Activated CD4-positive, alpha-beta T cell treated with anti-CD3 and anti-CD28 coated beads, Interleukin-10, Interleukin-2, amounts not matched to agents 100 ng/mL and 50 ng/mL, durations not matched to agents 16 hours and 8 hours (primary cell): ENCODE data around the gene LRFN2.

Source experiments
- DNase-seq: peaks from one replicate; pipeline ENCODE4 v3.0.0-alpha.2; 2020

Gene LRFN2

DNA sequence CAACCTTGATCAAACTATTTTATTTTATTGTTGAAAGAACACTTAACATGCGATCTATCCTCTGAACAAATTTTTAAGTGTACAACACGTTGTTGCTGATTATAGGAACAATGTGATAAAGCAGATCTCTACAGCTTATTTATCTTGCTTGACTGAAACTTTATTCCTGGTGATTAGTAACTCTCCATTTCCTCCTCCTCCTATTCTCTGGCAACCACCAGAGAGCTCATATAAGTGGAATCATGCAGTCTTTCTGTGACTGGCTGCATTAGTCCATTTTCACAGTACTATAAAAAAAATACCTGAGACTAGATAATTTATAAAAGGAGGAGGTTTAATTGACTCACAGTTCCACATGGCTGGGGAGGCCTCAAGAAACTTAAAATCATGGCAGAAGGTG is 218.1 kb downstream of the LRFN2 start:
- DNase-seq = no peak

DNA sequence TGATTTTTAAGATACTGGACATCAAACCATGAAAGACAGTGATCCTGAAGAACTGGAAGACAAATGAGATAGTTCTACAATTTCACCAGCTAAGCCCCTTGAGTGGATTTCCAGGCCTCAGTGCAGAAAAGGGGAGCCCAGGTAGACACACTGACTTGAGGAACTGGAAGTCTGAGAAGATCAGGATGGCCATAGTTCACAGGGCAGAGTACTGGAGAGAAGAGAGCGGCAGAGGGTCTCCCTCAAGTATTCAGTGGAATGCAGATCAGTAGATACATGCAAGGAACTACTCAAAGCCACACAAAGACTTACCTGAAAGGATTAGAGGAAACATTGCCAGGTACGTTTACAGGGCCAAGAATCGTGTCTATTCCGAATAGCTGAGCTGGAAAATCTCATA is 224.3 kb downstream of the LRFN2 start:
- DNase-seq = no peak

DNA sequence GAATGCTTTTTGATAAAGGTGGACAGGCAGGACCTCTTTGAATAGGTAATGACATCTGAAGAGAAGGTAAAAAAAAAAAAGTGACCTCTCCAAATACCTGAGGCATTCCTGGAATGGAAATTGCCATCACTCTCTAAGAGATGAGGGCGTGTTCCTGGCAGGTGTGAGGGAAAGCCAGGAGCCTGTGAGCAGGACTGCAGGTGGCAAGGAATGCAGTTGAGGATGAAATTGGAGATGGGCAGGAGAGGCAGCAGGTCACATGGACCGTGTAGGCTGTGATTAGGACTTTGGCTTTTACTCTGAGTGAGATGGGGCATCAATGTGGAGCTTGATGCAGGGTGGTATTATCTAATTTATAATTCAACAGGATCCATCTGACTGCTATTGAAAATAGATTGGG is 227.4 kb downstream of the LRFN2 start:
- no peak for DNase-seq

DNA sequence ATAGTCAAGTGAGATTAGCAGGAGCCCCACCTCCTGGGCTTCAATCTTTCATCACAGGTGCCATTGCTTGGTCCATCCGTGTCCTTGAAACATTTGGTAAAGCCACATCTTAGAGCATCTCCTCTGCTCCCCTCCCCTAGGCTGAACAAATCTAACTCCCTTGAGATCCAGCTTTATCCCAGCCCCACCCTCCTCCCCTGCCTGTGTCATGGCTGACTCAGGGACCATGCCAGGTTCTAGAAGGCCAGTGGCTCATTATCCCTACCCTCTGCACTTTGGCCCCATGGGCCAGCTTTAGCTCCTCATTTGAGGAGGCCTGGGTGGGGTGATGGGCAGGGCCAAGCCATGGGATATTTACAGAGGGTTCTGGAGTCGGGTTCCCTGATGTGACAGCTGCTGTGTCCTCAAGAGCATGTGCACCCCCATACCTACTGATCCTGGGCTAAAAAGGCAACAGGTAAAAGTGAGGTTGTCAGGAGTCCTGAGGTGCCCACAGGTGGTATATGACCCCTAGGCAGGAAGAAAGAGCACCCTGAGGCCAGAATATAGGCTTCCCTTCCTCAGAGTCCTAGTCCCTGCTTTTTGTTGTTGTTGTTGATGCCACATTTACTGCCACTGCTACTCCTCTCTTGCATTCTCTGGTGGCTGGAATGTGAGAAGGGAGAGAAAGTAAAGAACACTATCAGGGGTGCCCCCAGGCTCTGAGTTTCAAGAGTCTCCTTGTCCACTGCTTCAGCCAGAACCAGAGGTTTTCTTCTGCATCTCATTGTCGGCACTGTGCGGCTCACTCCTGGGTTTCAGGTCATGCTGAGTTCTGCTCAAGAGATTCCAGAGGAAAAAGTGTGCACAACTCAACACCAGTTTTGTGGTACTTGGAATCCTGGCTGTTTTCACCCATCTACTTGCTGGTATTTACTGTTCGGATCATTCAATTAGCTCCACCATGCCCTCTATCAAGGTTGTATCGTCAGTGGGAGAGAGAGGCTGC is 228.4 kb downstream of the LRFN2 start:
- DNase-seq = no peak

DNA sequence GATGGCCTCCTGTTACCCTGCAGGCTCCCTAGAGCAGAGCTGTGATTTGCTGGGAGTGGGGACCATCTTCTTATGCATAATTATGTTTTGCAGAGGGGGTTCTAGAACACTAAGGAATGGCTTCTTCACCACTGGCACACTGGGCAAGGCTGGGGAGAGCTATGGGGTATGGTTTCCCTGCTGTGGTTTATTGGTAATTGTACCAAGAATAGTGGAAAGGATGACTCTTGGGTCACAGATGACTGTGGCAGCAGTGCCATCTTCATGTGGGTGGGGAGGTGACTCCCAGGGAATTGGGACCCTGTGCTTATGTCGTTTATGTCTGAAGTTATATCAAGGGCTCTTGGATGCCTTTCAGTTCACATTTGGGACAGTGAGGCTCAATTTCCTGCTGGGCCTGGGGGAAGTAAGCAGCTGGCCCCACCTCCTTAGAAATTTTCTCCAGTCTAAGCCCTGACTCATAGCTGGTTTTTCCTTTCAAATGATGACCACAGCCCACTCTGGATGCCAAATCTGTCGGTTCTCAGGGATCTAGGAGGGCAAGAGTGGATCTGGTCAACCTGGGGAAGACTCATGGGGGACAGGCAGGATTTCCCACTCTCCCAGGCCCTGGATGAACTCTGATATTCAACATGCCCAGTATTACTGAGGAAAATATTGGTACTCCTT is 230.8 kb downstream of the LRFN2 start:
- DNase-seq = peak; percentile 11

DNA sequence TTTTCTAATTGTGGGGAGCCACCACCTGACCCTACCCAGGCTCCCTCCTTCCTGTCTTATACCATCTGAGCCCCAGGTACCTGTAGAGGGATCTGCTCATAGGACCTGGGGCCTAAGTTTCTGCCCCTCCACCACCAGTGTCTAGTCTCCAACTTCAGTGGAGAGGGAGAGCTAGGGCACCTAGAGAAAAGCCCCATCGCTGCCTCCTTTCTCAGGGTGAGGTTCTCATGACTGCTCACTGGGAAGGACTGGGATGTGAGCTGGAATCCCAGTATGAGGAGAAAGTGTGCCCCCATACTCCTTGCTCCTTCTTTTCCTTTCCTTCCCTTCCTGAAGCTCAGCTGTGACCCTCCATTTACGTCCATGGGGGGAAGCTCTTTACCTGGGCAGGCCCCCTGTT is 231.6 kb downstream of the LRFN2 start:
- no peak for DNase-seq

DNA sequence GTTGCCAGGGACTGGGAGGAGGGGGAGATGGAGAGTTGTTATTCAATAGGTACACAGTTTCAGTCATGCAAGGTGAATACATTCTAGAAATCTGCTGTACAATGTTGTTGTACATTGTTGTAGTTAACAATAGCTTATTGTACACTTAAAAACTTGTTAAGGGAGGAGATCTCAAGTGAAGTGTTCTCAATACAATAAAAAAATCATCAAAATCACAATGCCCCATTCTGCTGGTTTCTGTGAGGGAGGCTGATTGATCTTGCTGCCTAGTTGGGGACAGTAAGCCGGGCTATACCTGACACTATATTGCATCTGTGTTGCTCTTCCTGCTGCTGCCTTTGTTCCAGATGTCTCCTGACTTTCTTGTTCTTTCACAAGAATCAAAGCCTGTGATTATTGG is 232.1 kb downstream of the LRFN2 start:
- no peak for DNase-seq

DNA sequence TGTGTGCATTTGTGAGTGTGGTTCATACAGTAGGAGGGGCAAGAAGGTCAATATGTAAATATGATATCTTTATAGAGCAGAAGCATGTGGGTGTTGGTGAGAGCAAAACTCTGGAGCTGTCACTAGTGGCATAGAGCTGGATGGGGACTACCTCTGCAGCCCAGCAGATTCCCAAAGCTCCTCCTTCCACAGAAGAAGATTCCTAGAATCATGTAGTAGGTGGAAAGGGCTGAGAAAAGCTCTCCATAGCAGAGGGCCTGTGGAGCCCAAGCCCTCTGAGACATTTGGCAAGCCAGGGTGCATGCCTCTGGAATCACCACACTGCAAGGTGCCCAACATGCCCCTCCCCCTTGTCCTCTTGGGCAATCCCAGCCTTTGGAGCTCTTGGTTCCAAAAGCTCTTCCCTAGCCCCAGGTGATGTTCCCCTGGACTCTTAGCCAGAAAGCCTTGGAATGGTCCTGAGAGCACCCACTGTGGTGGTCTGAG is 233.2 kb downstream of the LRFN2 start:
- DNase-seq = no peak

DNA sequence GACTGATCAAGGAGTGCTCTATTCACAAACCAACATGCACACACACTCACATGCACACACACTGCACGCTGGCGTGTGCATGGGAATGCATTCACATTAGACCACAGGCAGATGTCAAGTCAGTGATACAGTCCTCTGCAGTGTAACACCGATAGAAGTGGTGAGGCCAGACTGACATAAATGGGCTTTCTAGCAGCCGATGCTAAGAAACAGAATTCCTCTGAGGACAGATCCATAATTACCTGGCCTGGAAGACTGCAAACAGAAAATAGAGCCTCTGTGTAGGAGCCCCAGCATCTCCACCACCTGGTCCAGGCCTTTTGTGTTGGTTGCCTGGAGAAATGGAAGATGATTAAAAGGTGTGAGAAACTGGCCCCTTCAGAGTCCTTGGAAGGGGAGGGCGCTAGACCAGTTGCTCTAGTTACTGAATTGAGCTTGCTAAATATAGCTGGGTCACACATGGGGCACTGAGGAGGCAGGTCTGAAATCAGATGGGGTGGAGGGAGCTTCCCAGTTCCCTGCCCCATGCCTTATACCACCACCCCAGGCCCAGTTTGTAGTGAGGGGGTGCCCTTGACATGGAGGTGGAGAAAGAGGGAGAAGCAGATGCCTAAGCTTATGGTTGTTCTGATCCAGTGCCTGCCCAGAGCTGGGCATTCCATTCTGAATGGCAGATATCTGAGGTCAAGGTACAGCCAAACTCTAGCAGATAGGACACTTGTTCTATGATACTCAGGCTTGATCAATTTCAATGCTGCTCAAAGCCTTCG is 233.8 kb downstream of the LRFN2 start:
- no peak for DNase-seq

DNA sequence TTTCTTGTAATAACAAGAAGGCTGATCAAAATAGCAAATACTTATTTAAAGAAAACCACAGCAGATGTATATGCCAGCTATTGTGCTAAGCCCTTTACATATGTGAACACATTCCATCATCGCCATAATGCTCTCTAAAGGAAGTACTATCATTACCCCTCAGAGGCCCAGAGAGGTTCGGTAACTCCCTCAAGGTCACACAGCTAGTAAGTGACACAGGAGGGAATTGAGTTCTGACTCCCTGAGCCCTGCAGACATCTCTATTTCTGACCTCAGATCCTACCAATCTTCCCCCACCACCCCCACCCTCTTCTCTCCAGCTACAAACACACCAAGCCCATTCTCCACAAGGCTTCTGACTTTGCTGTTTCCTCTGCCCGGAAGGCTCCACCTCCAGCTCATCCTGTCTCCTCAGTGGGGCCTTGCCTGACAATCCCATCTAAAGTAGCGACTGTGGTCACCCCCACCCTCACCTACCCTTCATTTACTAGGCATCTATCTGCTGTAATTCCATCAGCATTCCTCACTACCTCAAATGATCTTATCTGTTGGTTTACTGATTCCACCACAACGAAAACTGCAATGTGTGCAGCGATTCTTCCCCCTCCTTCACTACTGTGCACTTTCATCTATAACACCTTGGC is 234.5 kb downstream of the LRFN2 start:
- no peak for DNase-seq

DNA sequence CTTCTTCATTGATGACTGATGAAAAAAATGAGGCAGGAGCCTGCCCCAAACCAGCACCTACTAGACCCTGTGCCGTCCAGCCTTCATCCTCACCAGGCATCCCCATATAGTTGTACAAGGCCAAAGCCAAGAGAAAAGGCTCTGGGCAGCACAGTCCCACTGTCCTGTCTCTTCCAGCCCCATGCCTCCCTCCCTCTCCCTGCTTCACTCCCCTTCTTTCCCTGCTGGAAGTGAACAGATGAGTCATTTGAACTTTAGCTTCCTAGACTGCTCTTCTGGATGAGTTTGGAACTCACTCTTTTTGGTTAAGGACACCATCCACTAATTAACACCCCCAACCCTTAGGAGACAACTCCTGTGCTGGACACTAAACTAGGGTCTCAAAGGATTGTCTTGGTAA is 235.2 kb downstream of the LRFN2 start:
- no peak for DNase-seq

DNA sequence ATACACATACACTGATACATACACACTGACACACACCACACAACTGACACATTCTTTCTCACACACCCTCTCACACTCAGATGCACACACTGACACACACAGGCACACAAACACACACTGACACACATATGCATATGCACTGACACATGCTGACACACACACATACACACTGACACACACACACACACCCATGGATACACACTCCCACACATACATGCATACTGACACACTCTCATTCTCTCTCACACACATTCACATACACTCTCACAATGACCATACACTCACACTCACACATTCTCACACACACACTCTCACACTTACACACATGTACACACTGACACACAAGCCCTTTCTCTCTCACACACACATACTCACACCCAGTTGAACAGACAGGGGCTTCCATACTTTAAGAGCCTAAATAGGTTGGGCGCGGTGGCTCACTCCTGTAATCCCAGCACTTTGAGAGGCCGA is 236.4 kb downstream of the LRFN2 start:
- no peak for DNase-seq

DNA sequence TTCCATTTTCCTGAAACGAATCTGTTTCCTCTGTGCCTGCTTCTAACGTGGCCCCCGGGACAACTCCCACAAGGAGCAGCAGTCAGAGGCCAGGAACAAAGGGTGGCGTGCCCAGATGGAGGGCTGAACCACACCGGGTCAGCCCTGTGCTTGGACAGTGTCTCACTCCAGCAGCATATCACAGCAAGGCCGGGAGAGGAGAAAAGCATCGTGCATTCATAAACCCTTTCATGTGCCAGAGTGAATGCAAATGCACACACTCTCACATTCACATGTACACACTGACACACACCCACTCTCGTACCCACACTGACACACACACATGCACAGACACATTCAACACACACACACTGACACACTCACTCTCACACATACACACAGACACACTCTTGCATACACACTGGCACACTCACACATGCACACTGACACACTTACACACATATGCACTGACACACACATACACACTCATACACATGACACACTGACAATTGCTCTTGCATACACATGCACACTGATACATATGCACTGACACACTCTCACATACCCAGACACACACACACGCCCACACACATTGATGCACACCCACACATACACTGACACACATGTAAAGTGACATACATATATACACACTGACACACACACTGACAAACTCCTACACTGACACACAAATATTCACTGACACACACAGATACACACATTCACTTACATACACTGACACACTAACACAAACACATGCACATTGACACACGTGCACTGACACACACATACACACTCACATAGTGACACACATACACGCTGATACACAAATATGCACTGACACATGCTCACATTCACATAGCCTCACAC is 237.0 kb downstream of the LRFN2 start:
- DNase-seq = no peak

DNA sequence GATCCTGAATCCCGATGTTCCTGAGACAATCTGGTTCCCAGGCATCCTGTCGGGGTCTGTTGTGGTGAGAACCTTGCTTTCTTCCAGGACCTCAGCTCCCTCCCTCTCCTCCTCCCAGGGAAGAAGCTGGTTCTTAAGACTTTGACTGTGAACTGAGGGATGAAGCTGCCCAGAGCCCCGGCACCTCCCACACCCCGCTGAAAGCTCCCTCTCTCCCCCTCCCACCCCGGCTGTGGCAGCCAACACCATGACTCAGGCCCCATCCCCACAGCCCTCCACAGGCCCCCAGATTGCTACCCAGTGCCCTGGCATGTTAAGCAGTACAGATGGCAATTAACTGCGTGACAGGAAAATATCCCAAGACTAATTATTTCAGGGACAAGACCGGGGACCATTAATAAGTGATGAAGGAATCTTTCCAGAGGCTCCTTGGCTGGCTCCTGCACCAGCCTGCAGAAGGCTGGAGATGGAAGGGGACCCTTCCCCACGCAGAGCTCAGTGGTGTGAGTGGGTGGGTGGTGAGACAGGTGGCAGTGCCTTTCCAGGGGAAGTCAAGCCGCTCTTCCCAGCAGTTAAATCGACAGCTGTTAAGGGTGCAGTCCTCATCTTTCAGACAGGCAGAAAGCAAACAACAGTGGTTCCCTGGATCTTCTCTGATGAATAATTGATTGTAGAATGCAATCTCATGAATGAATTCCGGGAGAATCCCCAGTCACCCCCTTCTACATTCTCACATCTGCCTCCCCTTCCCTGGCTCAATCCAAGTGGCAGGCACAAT is 237.9 kb downstream of the LRFN2 start:
- no peak for DNase-seq

DNA sequence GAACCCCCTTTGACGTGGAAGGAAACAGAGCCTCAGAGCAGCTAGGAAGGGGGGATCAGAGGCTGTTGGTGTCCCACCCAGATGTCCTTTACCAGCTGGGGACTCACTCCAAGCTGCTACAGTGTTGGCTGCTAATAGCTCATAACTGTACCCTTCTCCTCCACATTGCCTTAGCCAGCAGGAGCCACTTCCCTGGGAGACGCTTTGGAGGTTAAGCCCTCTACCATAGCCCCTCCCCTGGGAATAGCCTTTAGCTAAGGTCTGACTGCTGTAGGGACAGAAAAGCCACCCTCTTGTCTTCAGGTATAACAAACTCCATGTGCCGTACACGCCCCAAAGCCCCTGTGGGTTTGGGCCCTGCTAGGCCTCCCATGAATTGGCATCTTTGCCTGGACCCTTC is 238.6 kb downstream of the LRFN2 start:
- DNase-seq = no peak

DNA sequence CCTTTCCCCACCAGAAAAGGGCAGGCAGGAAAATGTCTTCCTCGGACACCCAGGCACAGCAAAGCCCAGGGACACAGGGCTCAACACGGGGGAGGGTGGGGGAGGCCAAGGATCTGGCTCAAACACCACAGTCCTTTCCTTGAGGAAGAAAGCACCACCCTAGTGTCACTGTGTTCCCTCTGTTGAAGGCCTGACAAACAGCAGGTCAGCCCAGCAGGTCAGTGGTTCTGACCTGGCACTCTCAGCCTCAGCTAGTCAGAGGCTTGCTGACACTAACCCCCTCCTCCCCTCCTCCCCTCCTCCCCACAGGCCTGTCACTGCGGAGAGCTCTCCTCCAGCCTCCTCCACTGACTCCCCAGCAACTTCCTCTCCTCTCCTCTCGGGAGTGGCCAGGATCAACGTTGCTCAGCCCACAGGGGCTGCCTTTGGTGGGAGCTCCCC is 239.6 kb downstream of the LRFN2 start:
- no peak for DNase-seq

DNA sequence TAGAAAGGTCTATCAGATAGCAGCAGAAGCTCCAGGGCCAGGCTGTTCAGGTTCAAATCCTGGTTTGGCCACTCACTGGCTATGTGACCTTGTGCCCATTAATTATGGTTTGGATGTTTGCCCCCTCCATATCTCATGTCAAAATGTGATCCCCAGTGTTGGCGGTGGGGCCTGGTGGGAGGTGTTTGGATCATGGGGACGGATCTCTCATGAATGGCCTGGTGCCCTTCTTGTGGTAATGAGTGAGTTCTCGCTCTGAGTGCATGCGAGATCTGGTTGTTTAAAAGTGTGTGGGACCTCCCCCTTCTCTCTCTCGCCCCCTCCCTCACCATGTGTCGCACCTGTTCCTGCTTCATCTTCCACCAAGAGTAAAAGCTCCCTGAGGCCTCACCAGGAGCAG is 240.9 kb downstream of the LRFN2 start:
- no peak for DNase-seq

DNA sequence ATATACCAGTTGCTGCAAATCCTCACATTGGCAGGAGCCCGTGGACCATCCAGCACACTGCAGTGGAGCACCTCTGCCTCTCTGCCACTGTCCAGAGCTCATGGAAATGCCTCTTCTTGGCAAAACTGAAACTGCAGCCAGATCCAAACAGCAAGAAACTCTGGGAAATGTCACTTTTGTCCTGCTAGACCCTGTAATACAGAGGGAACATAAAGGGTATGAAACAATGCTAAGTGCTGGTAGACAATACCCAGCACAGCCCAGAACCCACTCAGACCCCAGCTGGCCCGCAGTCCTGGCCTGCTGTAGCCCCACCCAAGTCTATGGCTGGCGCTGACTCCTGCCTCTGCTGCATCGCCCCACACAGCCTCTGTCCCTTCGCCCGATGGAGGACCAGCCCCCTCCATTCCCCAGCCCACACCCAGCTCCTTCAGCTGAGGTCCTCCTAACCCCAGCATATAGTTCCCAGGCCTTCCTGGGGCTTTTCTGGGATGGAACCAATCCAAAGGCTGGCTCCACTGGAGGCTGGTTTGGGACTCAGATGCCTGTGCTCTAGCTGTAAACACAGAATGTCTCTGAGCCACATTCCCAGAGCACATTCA is 242.5 kb downstream of the LRFN2 start:
- DNase-seq = no peak

DNA sequence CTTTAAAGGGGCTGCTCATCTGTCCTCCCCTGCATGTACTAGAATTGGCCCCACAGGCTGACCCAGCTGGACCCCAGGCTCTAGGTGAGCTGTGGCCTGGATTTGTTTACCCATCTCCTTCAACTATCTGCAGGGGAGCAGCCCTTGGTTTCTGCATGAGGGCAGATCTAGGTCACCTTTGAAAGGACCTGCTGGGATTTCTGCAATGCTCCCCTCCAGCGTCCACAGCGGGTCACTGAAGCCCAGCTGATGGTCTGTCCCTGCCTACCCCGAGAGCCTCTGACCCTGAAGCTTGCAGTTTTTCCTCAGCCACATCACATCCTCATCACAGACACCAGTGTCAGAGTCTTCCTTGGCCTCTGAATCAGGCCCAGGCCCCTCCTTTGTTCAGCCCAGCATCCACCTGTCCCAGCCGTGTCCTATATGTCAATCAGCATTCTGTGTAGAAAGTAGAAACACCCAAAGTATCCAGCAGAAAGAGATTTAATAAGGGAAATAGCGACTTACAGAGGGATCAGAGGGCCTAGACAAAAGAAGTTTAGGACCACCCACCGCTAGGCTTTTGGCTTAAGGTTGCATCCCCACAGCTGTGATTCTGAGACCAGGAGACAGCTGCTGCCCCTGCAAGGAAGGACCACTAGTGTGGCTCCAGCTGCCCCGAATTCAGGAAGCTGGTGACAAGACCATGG is 243.1 kb downstream of the LRFN2 start:
- no peak for DNase-seq
